CD8-positive, alpha-beta memory T cell (primary cell): ENCODE measurements around the gene DNAH11. TPM values are rescaled to one million over a fixed set of nuclear protein-coding genes. Genes with fewer than 3 reads are reported as not detected.
"Not testable (repeated sequence)": the region's sequence is repeated elsewhere in the genome, so short reads cannot be mapped to it uniquely, and the experiment has no call there.

ENCODE experiments used
- CTCF ChIA-PET: fragments of 350-600 bp; sonication (Branson Sonifier 250); formaldehyde crosslinking; loops from one replicate; lab custom pipeline; 2021; ENCODE audit warnings: antibody characterized with exemption; lab: Charles Lee
- POLR2A ChIA-PET: fragments of 350-600 bp; sonication (Branson Sonifier 250); formaldehyde crosslinking; loops from one replicate; lab custom pipeline; 2021; ENCODE audit warnings: antibody characterized with exemption; lab: Charles Lee
- DNase-seq, 5 donors: peaks; one replicate each; pipeline versions ENCODE4 v3.0.0 to v3.0.0-alpha.2; 2020 to 2022; ENCODE audit warnings: mixed read lengths in 1 of 5
- H3K27ac ChIP-seq: one replicate; pipeline ENCODE4 v1.7.0; 2013; ENCODE audit warnings: low read depth, mild to moderate bottlenecking, low read length, moderate library complexity
- H3K27me3 ChIP-seq: 2 replicates; pipeline ENCODE4 v1.7.0; 2013; ENCODE audit warnings: low read length, mild to moderate bottlenecking; ENCODE audit not compliant: insufficient read depth, poor library complexity, severe bottlenecking
- H3K36me3 ChIP-seq: 2 replicates; pipeline ENCODE4 v1.7.0; 2013; ENCODE audit warnings: mild to moderate bottlenecking, low read length, moderate library complexity; ENCODE audit not compliant: insufficient read depth
- H3K4me1 ChIP-seq: 2 replicates; pipeline ENCODE4 v1.7.0; 2013; ENCODE audit warnings: mild to moderate bottlenecking, low read length, moderate library complexity; ENCODE audit not compliant: insufficient read depth
- H3K4me3 ChIP-seq: 2 replicates; pipeline ENCODE4 v1.7.0; 2013; ENCODE audit warnings: mild to moderate bottlenecking, low read length
- H3K9me3 ChIP-seq: 2 replicates; pipeline ENCODE4 v1.7.0; 2013; ENCODE audit warnings: mild to moderate bottlenecking, low read length
- H3K27ac Mint-ChIP-seq, 8 donors: one replicate each; pipeline ENCODE4 v1.8.0; 2020 to 2021; ENCODE audit warnings: mixed read lengths in 8 of 8, mild to moderate bottlenecking in 6 of 8, inconsistent platforms in 3 of 8, moderate library complexity in 3 of 8
- H3K27me3 Mint-ChIP-seq, 2 donors: one replicate each; pipeline ENCODE4 v1.8.0; 2020 to 2021; ENCODE audit warnings: mixed read lengths in 2 of 2, mild to moderate bottlenecking in 1 of 2, moderate library complexity in 1 of 2
- H3K36me3 Mint-ChIP-seq, 3 donors: one replicate each; pipeline ENCODE4 v1.8.0; 2020 to 2021; ENCODE audit warnings: mixed read lengths in 3 of 3, inconsistent platforms in 1 of 3, mild to moderate bottlenecking in 1 of 3
- H3K4me1 Mint-ChIP-seq, 3 donors: one replicate each; pipeline ENCODE4 v1.8.0; 2020 to 2021; ENCODE audit warnings: mixed read lengths in 3 of 3, inconsistent platforms in 1 of 3, mild to moderate bottlenecking in 1 of 3
- H3K4me3 Mint-ChIP-seq, 7 donors: one replicate each; pipeline ENCODE4 v1.8.0; 2020 to 2021; ENCODE audit warnings: mixed read lengths in 7 of 7, mild to moderate bottlenecking in 6 of 7, moderate library complexity in 4 of 7, inconsistent platforms in 2 of 7
- H3K9me3 Mint-ChIP-seq, 5 donors: one replicate each; pipeline ENCODE4 v1.8.0; 2020 to 2022; ENCODE audit warnings: mixed read lengths in 5 of 5, mild to moderate bottlenecking in 3 of 5, moderate library complexity in 2 of 5, inconsistent platforms in 1 of 5
- polyA plus RNA-seq: library from polyadenylated mRNA; unstranded; fragments of 300-500 nt; fragmentation: Illumina TruSeq; gene quantifications from one replicate; pipeline ENCODE4 v1.2.3, GENCODE V29; 2021
- total RNA-seq, 2 experiments: library from RNA; stranded (reverse); gene quantifications; one replicate each; pipeline ENCODE4 v1.2.3, GENCODE V29; 2021

The DNAH11 gene
- total and polyA plus RNA-seq, 3 experiments from 2014 or later = 0.02 TPM; not detected in 2

DNA sequence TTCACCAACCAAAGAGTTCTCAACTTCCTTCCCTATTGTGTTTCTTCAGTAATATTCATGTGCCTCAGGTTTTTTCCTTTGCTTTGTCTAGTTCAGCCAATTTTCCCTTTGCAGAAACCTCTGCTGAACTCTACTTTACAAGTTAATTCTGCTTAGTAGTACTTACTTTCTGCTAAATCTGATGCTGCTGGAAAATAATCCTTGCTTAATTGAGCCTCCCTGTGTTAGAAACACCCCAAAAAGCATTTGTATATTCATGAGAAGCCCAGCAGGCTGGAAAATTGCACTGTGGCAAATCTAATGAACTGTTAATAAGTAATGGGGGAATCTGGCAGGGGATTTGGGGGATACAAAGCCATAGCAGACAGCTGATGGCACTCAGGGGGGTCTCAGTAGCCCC lies 324.4 kb downstream of the DNAH11 start:
- peaks cover 0 to 3% of the 10 kb centered on the region in 2 donors for H3K27me3 Mint-ChIP-seq
- no peak for DNase-seq

DNA sequence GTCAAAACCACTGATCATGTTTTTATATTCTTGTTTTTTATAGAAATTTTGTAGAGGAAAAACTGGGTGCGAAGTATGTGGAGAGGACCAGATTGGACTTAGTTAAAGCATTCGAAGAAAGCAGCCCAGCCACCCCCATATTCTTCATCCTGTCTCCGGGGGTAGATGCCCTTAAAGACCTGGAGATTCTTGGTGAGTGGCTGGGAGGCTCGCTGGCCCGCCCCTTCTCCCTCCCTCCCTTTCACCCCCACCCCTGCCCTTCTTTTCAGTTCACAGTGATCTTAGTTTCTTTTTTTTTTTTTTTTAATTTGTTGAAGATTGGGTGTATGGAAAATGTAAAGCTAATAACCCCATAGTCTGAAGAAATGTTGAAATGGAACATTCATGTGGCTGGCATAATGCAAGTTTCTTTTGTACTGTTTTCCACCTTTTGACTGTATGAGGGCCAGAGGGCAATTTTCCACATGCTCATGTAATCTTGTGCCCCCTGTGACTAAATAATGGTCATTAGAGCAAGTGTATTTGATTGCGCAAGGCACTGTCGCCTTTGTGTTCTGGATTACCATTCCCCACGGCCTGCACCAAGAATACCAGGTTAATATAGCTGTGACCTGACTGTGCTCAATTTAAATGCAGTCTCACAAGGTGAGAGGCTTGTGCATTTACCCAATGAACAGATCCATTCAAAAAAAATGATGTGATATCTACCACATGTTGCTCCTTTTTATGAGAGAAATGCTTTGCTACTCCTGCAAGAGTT lies 325.2 kb downstream of the DNAH11 start:
- ChIA-PET CTCF (interaction anchor here (1.4 kb wide), 1 partner anchor 15 kb away, joined by 3 read pairs; no protein-coding TSS in a partner anchor), POLR2A (interaction anchor here (0.6 kb wide), 1 partner anchor 746 kb away, joined by 3 read pairs; no protein-coding TSS in a partner anchor)
- H3K9me3 Mint-ChIP-seq = peaks cover 0 to 4% (median 0%) of the 10 kb centered on the region in 5 donors
- Histone ChIP-seq H3K36me3 (no peaks in the 10 kb centered on the region), H3K27ac (no peak overlapping the region), H3K27me3 (no peaks in the 10 kb centered on the region), H3K4me3 (no peak overlapping the region), H3K4me1 (no peaks in the 10 kb centered on the region), H3K9me3 (no peaks in the 10 kb centered on the region)
- H3K36me3 Mint-ChIP-seq = no peaks in the 10 kb centered on the region
- DNase-seq = no peak
- H3K4me3 Mint-ChIP-seq = no peak overlapping the region
- peaks cover 0 to 3% of the 10 kb centered on the region in 2 donors for H3K27me3 Mint-ChIP-seq
- no peaks in the 10 kb centered on the region for H3K4me1 Mint-ChIP-seq
- H3K27ac Mint-ChIP-seq = no peak overlapping the region

More for the DNA sequence above, 324.4 kb downstream of the DNAH11 start:
- Histone ChIP-seq H3K27me3 (no peaks in the 10 kb centered on the region), H3K4me3 (no peak overlapping the region), H3K4me1 (no peaks in the 10 kb centered on the region), H3K27ac (no peak overlapping the region), H3K36me3 (no peaks in the 10 kb centered on the region), H3K9me3 (no peaks in the 10 kb centered on the region)
- Mint-ChIP-seq H3K4me3 (no peak overlapping the region), H3K27ac (no peak overlapping the region), H3K36me3 (no peaks in the 10 kb centered on the region), H3K9me3 (peaks cover 0 to 4% (median 0%) of the 10 kb centered on the region in 5 donors), H3K4me1 (no peaks in the 10 kb centered on the region)
- POLR2A ChIA-PET = no interaction called here
- CTCF ChIA-PET = interaction anchor here (1.4 kb wide), 1 partner anchor 16 kb away, joined by 3 read pairs; no protein-coding TSS in a partner anchor

DNA sequence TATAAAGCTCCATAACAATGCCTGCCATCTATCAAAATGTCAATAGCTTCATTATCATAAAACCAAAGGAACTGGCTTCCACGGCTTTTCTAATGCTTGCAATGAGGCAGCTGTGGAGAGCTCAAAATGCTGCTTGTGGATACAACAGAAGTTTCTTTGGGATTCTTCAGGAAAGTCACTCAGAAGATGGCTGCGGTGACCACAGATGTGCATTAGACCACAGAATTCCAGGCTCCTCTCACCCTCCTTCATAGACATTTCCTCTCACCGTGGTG lies 325.7 kb downstream of the DNAH11 start:
- no peak for DNase-seq
- no peak overlapping the region for H3K27ac ChIP-seq
- POLR2A ChIA-PET = interaction anchor here (0.6 kb wide), 1 partner anchor 746 kb away, joined by 3 read pairs; no protein-coding TSS in a partner anchor
- Mint-ChIP-seq H3K27me3 (peaks cover 0 to under 1% of the 10 kb centered on the region in 2 donors), H3K27ac (no peak overlapping the region), H3K4me1 (no peaks in the 10 kb centered on the region), H3K9me3 (peaks cover 0 to 4% (median 0%) of the 10 kb centered on the region in 5 donors), H3K36me3 (no peaks in the 10 kb centered on the region), H3K4me3 (no peak overlapping the region)
- CTCF ChIA-PET = no interaction called here
- no peaks in the 10 kb centered on the region for H3K36me3 ChIP-seq
- H3K4me3 ChIP-seq = no peak overlapping the region
- H3K27me3 ChIP-seq = no peaks in the 10 kb centered on the region
- no peaks in the 10 kb centered on the region for H3K9me3 ChIP-seq
- no peaks in the 10 kb centered on the region for H3K4me1 ChIP-seq

DNA sequence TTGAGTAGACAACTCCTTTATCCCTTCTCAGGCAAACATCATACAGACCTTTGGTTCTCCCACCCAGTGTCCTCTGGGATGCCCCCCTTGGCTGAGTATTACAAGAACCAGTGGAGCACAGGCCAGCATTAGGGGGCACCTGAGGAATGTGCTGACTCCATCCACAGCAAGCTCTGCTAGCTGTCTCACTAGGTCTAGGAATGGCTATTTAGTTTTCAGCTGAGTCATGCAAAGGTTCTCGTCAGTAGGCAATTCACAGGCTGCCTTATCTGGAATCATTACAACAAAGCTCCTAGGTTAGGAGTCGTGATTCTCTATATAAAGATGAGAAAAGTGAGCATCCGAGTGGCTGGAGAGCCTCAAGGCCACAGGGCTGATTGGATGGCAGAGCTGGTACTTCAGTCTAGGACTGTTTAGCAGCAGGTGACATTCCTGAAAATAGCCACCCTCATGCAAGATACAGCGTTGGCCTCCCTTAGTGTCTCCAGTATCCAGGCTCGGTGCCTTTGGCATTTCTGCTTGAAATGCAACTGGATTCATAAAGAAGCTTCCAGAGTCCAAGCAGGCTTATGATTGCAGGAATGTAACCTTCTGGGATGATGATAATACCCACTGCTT lies 327.1 kb downstream of the DNAH11 start:
- POLR2A ChIA-PET = no interaction called here
- H3K4me3 Mint-ChIP-seq = no peak overlapping the region
- no peaks in the 10 kb centered on the region for H3K27me3 Mint-ChIP-seq
- no peaks in the 10 kb centered on the region for H3K36me3 Mint-ChIP-seq
- CTCF ChIA-PET = no interaction called here
- H3K4me1 Mint-ChIP-seq = no peaks in the 10 kb centered on the region
- H3K27me3 ChIP-seq = no peaks in the 10 kb centered on the region
- H3K9me3 Mint-ChIP-seq = peaks cover 0 to 4% (median 0%) of the 10 kb centered on the region in 5 donors
- no peak overlapping the region for H3K4me3 ChIP-seq
- H3K36me3 ChIP-seq = no peaks in the 10 kb centered on the region
- no peak for DNase-seq
- H3K9me3 ChIP-seq = no peaks in the 10 kb centered on the region
- no peaks in the 10 kb centered on the region for H3K4me1 ChIP-seq
- H3K27ac ChIP-seq = no peak overlapping the region
- H3K27ac Mint-ChIP-seq = no peak overlapping the region

DNA sequence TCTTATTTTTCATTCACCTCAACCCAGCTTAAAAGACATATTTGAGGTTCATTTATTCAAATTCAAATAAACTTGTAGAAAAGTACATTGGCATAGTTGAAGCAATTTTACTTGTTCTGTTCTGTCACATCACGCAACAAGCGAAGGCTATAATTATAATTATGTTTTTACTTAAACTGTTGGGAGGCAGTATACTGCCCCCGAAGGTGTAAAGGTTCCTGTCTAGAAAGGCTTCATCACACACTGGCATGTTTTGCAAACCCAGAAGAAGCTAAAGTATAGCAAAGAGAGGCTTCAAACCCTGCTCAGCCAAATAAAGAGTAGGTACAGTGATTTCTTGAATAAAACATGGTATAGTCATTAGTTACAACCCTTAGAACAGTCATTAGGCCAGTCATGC lies 340.2 kb downstream of the DNAH11 start:
- Histone ChIP-seq H3K27me3 (no peaks in the 10 kb centered on the region), H3K9me3 (no peaks in the 10 kb centered on the region), H3K4me1 (no peaks in the 10 kb centered on the region), H3K27ac (no peak overlapping the region), H3K4me3 (no peak overlapping the region), H3K36me3 (no peaks in the 10 kb centered on the region)
- CTCF ChIA-PET = interaction anchor here (1.0 kb wide), 1 partner anchor 16 kb away, joined by 3 read pairs; no protein-coding TSS in a partner anchor
- H3K27me3 Mint-ChIP-seq = no peaks in the 10 kb centered on the region
- no peak for DNase-seq
- no peaks in the 10 kb centered on the region for H3K9me3 Mint-ChIP-seq
- H3K4me1 Mint-ChIP-seq = no peaks in the 10 kb centered on the region
- H3K27ac Mint-ChIP-seq = no peak overlapping the region
- H3K36me3 Mint-ChIP-seq = no peaks in the 10 kb centered on the region
- no peak overlapping the region for H3K4me3 Mint-ChIP-seq
- POLR2A ChIA-PET = no interaction called here

DNA sequence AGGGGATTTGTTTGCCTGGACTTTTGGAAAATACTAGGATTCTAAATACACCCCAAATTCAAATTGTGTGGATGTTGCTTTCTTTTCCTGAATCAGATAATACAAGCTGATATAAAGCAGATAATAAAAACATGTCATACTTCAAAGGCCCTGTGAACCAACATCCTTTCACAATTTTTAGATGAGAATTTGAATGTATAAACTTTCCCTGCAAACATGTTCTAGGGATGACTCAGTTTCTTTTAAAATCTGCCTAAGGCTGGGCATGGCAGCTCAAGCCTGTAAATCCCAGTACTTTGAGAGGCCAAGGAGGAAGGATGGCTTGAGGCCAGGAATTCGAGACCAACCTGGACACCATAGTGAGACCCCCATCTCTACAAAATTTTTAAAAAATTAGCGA lies 340.7 kb downstream of the DNAH11 start:
- H3K27ac Mint-ChIP-seq, H3K4me1 ChIP-seq, H3K27me3 ChIP-seq, H3K27ac ChIP-seq, H3K27me3 Mint-ChIP-seq, DNase-seq, H3K4me3 ChIP-seq, H3K36me3 Mint-ChIP-seq, H3K36me3 ChIP-seq, H3K4me3 Mint-ChIP-seq, H3K4me1 Mint-ChIP-seq, POLR2A ChIA-PET, H3K9me3 ChIP-seq, H3K9me3 Mint-ChIP-seq: not testable (repeated sequence)
- CTCF ChIA-PET = interaction anchor here (1.0 kb wide), 1 partner anchor 16 kb away, joined by 3 read pairs; no protein-coding TSS in a partner anchor

DNA sequence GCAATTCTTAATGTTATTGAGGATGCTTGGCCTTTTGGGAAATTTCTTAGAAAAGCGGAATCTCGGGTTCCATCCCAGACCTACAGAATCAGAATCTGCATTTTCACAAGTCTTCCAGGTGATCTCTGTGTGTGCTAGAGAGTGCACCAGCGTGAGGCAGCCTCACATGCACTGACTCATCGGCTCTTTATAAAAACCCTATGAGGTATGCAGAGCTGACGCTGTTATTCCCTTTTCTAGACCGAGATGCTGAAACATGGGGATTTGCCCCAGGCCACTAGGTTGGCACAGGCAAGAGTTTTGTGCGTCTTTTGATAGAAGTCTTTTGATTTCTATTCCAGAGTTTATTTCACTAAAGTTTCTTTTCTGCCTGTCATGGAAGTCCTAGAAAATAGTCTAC lies 341.7 kb downstream of the DNAH11 start:
- no peaks in the 10 kb centered on the region for H3K9me3 ChIP-seq
- H3K4me3 Mint-ChIP-seq = no peak overlapping the region
- H3K4me1 ChIP-seq = no peaks in the 10 kb centered on the region
- CTCF ChIA-PET = no interaction called here
- no peak overlapping the region for H3K27ac ChIP-seq
- no peaks in the 10 kb centered on the region for H3K9me3 Mint-ChIP-seq
- H3K4me3 ChIP-seq = no peak overlapping the region
- DNase-seq = no peak
- no peak overlapping the region for H3K27ac Mint-ChIP-seq
- no peaks in the 10 kb centered on the region for H3K27me3 Mint-ChIP-seq
- no peaks in the 10 kb centered on the region for H3K36me3 ChIP-seq
- H3K4me1 Mint-ChIP-seq = no peaks in the 10 kb centered on the region
- POLR2A ChIA-PET = no interaction called here
- no peaks in the 10 kb centered on the region for H3K36me3 Mint-ChIP-seq
- no peaks in the 10 kb centered on the region for H3K27me3 ChIP-seq

DNA sequence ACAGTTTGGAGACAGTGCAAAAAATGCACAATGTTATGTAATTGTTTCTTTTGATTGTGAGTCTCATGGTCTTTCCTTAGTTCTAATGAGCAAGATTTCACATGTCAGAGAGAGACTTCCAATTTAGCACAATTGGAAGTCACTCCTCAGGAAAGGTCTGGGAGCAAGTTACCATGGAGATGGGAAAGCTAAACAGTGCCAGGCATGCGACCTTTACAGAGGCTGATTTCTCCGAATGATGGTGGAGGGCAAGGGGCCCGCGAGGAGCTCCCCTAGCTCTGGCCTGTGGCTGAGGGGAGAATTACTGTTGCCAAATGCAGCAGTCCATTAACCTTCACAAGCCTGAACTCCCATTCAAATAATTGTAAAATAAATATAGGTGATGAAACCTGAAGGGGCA lies 343.6 kb downstream of the DNAH11 start:
- ChIA-PET CTCF (no interaction called here), POLR2A (no interaction called here)
- DNase-seq = no peak
- Histone ChIP-seq H3K27ac (no peak overlapping the region), H3K27me3 (no peaks in the 10 kb centered on the region), H3K36me3 (no peaks in the 10 kb centered on the region), H3K4me1 (no peaks in the 10 kb centered on the region), H3K9me3 (no peaks in the 10 kb centered on the region), H3K4me3 (no peak overlapping the region)
- Mint-ChIP-seq H3K27ac (no peak overlapping the region), H3K27me3 (no peaks in the 10 kb centered on the region), H3K36me3 (no peaks in the 10 kb centered on the region), H3K4me1 (no peaks in the 10 kb centered on the region), H3K4me3 (no peak overlapping the region), H3K9me3 (no peaks in the 10 kb centered on the region)
